ENCODE results near the gene ZBTB43. TPM values are rescaled to one million over a fixed set of nuclear protein-coding genes. Genes with fewer than 3 reads are reported as not detected.

Gene ZBTB43
- total and polyA plus RNA-seq, 10 of the 15 experiments (the other 5 are each of a cell fraction or from before 2014, with no cell fraction given), result 2.4 to 19.3 (median 8.7) TPM

DNA sequence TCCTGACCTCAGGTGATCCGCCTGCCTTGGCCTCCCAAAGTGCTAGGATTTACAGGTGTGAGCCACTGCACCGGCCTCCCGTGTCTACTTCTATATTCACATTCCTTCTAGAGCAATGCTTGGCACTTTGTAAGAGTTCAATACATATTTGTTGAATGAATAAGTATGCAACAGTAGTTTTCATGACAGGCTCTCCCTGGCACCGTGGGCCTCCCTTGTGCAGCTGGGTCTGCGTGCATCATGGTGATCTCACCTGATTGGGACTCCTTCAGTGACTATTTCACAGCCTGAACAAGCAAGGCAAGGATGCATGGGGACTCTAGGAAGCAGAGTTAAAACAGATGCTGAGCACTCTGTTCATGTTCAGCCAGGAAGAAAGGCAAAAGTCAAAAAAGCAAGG is 48.8 kb downstream of the ZBTB43 start:
- H3K4me1 ChIP-seq (ENCODE audit: control insufficient read depth, insufficient read depth, low read length), result no peaks in the 10 kb centered on the region
- H2AFZ ChIP-seq (ENCODE audit: control insufficient read depth, low read depth, low read length), result no peak overlapping the region
- SMC1A ChIA-PET (ENCODE audit: uncharacterized antibody, unreplicated experiment), result no interaction called here
- intact Hi-C loops (cut with micrococcal nuclease; ENCODE audit: unreplicated experiment) (no loop called here), in situ Hi-C loops (cut with MboI) (no loop called here)
- CTCF ChIA-PET, result no interaction called here
- DNase-seq (ENCODE audit: low read depth, low spot score) (no peak), FAIRE-seq (no peak), ATAC-seq (no peak)
- H3K4me3 ChIP-seq, result no peak overlapping the region
- no peaks in the 10 kb centered on the region for H3K9me3 ChIP-seq (replicated peaks; ENCODE audit: control insufficient read depth, insufficient read depth, low read length)
- H3K27me3 ChIP-seq (replicated peaks in 1 of 2; ENCODE audit: control insufficient read depth in 2 of 2, insufficient read depth in 2 of 2, low read length in 1 of 2), result peaks cover 0 to 5% of the 10 kb centered on the region in 2 experiments; a peak in 1 of 4 replicates
- BruUV-seq (replicated peaks), result no TSS peak
- H4K20me1 ChIP-seq (ENCODE audit: control insufficient read depth, insufficient read depth), result no peaks in the 10 kb centered on the region
- H3K27ac ChIP-seq (ENCODE audit: control insufficient read depth, insufficient read depth), result no peak overlapping the region
- H3K36me3 ChIP-seq (ENCODE audit: control insufficient read depth in 2 of 2, insufficient read depth in 2 of 2, low read length in 1 of 2), result no peaks in the 10 kb centered on the region
- POLR2A ChIA-PET, result interaction anchor here (0.7 kb wide), 1 partner anchor 49 kb away, joined by 3 read pairs; the partner anchor contains the start of gene ZBTB43
- 54% methylated on average over 5 of the region's 5 CpGs for WGBS (ENCODE audit: insufficient coverage, insufficient replicate concordance, low lambda C conversion rate, missing lambda C conversion rate)
- no peak overlapping the region for H3K4me2 ChIP-seq (ENCODE audit: control insufficient read depth, insufficient read depth)
- H3K79me2 ChIP-seq (ENCODE audit: control insufficient read depth, insufficient read depth, low read length), result no peaks in the 10 kb centered on the region
- TF ChIP-seq, protein P1, sequence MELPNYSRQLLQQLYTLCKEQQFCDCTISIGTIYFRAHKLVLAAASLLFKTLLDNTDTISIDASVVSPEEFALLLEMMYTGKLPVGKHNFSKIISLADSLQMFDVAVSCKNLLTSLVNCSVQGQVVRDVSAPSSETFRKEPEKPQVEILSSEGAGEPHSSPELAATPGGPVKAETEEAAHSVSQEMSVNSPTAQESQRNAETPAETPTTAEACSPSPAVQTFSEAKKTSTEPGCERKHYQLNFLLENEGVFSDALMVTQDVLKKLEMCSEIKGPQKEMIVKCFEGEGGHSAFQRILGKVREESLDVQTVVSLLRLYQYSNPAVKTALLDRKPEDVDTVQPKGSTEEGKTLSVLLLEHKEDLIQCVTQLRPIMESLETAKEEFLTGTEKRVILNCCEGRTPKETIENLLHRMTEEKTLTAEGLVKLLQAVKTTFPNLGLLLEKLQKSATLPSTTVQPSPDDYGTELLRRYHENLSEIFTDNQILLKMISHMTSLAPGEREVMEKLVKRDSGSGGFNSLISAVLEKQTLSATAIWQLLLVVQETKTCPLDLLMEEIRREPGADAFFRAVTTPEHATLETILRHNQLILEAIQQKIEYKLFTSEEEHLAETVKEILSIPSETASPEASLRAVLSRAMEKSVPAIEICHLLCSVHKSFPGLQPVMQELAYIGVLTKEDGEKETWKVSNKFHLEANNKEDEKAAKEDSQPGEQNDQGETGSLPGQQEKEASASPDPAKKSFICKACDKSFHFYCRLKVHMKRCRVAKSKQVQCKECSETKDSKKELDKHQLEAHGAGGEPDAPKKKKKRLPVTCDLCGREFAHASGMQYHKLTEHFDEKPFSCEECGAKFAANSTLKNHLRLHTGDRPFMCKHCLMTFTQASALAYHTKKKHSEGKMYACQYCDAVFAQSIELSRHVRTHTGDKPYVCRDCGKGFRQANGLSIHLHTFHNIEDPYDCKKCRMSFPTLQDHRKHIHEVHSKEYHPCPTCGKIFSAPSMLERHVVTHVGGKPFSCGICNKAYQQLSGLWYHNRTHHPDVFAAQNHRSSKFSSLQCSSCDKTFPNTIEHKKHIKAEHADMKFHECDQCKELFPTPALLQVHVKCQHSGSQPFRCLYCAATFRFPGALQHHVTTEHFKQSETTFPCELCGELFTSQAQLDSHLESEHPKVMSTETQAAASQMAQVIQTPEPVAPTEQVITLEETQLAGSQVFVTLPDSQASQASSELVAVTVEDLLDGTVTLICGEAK (IDR thresholded peaks at IDR 0.05; ENCODE audit: borderline replicate concordance), result no peak
- no peak for TF ChIP-seq JUND (IDR thresholded peaks at IDR 0.05; ENCODE audit: low read depth, low read length)
- no peak for TF ChIP-seq KLF5 (IDR thresholded peaks at IDR 0.05; ENCODE audit: partially characterized antibody)
- no peak for TF ChIP-seq SMC3 (IDR thresholded peaks at IDR 0.05; ENCODE audit: borderline replicate concordance, low read length)
- TF ChIP-seq SPI1 (IDR thresholded peaks at IDR 0.05; ENCODE audit: borderline replicate concordance, insufficient read depth, low read depth, low read length), result no peak
- no peak for TF ChIP-seq MTA3 (IDR thresholded peaks at IDR 0.05; ENCODE audit: borderline replicate concordance, low read length)
- no peak for TF ChIP-seq SUZ12 (IDR thresholded peaks at IDR 0.05; ENCODE audit: unreplicated experiment)
- no peak for TF ChIP-seq ZBED1 (IDR thresholded peaks at IDR 0.05; ENCODE audit: borderline replicate concordance)
- no peak for TF ChIP-seq STAT3 (IDR thresholded peaks at IDR 0.05; ENCODE audit: low read depth, low read length)
- no peak for TF ChIP-seq SMAD5 (IDR thresholded peaks at IDR 0.05; ENCODE audit: low read depth)
- TF ChIP-seq POU2F2 (IDR thresholded peaks at IDR 0.05; ENCODE audit: borderline replicate concordance, low read depth, low read length), result no peak
- TF ChIP-seq SP1 (IDR thresholded peaks at IDR 0.05; ENCODE audit: low read depth, low read length), result no peak
- no peak for TF ChIP-seq NR2F1 (conservative IDR thresholded peaks at IDR 0.05)
- TF ChIP-seq SIN3A (IDR thresholded peaks at IDR 0.05; ENCODE audit: low read depth, low read length), result no peak
- H3K9ac ChIP-seq (ENCODE audit: control insufficient read depth, insufficient read depth, low read length), result no peak overlapping the region
- RAD21 ChIA-PET (ENCODE audit: unreplicated experiment), result no interaction called here
